HG03378 (cell line): ENCODE results near the gene DPYD.
A peak's percentile ranks its signal among the peaks of the same experiment; 100 is the strongest.
"Not testable (repeated sequence)": the region's sequence is repeated elsewhere in the genome, so short reads cannot be mapped to it uniquely, and the experiment has no call there.

Experiments used
- ATAC-seq: cut with Tn5 transposase; IDR thresholded peaks from one replicate; pipeline ENCODE4 v1.9.1; 2021; ENCODE audit warnings: mild to moderate bottlenecking, moderate library complexity; ENCODE audit not compliant: unreplicated experiment

DPYD gene

DNA sequence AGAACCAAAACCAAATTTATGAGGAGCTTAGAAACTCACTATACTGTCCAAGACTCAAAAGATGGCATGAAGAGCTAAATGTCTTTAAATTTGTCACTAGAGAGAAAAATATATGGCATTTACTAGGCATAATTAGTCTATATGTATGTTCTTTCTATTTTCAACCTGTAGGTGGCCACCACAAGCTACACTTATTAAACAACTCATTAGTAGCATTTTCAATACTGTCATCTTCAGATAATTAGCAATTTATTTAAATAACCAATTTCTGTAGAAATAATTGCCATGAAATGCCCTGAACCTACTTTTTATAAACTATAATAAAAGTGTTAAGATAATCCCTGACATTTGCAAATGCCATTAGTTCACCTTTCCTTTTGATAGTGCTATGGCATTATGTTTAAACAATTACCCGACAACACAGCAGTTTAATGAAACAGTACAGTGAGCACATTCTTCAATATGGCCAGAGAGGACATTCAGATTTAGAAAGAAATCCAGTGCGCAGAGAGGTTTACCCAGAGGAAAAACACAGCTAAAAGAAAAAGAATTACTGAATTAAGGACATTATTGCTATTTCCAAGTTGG, 676.8 kb downstream of the DPYD start:
- ATAC-seq: peak; percentile 85

DNA sequence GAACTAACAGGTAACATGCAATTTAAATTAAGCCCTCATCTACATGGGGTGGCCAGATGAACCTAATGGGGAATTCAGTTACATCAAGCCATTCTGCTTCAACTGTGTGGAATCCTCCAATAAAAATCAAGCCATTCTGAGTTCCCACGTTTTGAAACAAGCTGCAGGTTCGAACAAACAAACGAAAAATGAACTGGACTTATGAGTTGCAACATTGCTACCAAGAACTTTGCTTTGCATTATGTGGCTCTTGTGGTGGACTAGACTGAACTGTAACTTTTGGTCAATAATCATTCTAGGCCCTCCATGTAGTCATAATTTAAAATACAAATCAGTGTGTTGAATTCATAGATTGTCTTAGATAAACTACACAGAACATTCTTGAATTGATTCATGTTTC, 682.0 kb downstream of the DPYD start:
- no peak for ATAC-seq

DNA sequence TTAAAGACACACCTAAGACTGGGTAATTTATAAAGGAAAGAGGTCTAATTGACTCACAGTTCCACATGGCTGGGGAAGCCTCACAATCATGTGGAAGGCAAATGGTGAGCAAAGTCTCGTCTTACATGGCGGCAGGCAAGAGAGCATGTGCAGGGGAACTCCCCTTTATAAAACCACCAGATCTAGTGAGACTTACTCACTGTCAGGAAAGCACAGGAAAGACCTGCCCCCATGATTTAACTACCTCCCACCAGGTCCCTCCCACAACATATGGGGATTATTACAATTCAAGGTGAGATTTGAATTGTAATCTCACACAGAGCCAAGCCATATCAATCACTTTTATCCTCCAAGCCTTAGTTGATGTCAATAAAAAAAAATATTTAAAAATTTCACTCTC, 689.5 kb downstream of the DPYD start:
- not testable (repeated sequence) for ATAC-seq

DNA sequence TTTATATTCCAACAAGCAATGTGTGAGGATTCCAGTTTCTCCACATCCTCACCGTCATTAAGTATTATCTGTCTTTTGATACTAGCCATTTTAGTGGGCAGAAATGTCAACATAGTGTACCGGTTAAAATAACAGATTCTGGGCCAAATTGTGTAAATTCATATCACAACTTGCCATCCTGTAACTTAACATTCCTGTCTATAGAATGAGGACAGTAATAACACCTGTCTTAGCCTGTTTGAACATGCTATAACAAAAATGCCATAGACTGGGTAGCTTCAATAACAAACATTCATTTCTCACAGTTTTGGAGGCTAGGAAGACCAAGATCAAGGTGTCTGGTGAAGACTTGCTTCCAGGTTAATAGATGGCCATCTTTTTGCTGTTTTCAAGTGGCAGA, 708.2 kb downstream of the DPYD start:
- no peak for ATAC-seq

DNA sequence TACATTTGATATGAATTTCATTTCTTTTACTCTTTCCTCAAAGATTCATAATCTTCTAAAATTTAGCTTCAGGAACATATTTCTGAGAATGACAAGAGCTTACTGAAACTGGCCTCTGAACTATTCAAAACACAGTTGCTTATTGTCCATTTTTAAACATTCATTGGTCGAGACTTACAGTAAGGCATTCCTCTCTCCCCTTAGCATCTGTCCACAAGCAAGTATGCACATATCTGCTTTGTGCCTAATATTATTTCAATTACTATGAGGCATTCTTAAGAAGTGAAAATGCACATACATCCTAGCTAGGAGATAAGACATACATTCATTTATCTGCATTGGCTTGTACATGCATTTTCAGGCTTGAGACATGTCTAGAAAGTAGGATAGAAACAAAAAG, 710.5 kb downstream of the DPYD start:
- no peak for ATAC-seq

DNA sequence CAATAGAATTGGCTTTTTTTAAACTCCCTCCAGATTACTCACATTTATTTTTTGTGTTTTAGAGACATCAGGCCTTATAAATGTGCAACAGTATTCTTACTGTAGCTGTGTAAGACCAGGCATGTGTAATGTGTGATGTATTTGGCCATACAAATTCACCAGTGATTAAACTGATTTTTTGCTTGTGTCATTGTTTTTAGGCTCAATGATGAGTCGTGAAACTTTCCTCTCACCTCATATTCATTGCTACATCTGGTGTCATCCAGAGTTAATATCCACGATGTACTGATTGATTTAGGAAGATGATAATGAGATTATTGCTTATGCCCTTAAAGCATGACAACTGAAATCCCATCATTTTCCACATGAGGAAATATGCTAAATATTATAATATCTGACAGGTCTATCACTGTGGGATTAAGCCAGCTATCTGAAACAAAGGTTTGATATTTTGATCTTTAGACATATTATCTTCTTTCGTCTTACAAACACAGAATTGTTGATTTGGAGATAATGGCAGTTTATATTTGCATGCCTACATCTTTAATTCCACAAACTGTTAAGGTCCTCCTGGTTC, 711.4 kb downstream of the DPYD start:
- no peak for ATAC-seq

DNA sequence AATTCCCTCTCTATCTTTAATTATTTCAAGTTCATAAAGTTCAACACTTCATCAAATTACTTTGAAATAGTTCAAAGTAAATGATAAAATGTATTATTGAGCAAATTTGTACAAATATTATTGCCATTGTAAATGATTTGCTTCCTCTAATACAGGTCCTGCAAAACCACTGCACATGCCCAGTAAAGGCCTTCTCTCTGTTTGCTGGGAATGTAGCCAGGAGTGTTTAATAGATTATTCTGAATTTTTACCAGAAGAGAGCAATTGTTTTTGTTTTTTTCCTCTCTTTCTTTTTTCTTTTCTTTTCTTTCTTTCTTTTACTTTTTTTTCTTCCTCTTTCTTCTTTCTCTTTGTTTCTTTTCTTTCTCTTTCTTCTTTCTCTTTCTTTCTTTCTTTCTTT, 713.0 kb downstream of the DPYD start:
- no peak for ATAC-seq

DNA sequence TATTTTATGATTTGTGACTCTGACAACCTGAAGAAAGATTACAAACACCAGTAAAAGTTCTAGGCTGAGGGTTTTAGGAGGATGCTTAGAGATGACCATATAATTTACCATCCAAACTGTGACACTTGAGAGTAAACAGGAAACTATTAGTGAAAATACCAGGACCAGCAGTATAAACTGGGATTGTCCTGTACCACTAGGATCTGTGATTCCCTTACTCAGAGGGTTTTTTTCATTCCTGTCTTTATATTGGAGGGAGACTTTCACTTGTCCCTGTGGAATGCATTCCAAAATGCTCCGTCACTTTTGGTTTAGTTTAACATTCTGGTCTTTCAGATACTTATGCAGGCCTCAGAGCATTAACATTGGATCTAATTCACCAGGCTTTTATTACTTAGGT, 716.4 kb downstream of the DPYD start:
- no peak for ATAC-seq

DNA sequence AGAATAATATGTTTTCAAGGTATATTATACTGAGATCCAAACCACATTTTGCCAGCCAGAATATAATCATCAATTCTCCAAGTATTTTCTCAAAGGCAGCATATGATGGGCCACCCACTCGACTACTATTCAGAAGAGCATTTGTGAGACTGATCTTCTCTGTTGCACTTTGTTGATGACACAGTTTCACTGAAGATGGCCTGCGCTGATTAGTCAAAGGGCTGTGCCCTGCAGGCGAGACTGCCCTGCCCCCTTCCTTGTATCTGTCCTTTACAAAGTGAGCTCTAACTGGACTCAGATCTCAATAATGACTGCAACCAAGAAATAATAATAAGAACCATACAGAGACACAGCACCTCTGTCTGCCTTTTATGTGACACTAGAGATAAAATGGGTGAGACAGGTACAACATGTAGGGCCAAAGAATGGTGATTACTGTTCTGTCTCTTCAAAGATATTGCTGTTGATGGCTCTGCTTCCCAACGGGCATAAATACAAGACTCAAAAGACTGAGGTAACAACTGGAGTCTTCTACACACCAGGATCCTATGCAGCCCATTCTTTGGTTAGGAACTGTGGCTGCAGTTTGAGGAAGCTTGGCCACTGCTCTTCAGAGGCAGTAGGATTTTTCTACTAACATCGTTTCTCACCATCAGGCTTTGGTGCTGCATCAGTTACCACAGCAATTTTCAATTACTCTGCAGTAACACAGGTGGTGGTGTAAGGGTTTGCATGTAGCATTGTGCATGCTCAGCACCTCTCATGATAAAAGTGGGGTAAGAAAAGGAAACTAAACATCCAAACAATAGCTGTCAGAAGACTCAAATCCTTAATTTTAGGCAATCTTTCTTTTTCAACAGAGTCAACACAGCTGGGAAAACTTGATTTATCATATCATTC, 718.1 kb downstream of the DPYD start:
- ATAC-seq: no peak

DNA sequence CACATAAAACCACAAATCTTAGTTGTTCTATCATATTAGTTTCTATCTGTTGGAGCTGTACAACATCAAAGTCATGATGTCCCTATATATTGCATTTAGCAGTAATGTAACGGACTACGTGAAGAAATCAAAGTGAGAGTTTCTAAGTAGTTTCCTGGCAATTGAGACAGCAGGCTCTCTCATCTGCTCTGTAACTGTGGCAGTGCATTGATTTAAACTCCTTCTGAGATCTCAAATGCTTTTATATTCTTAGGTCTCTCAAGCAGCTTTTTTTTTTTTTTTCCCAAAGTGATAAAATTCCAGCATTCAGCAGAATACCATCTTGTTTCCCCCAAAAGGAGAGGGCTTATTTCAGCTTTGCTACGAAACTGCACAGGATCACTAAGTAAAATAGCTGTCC, 719.2 kb downstream of the DPYD start:
- ATAC-seq: no peak

DNA sequence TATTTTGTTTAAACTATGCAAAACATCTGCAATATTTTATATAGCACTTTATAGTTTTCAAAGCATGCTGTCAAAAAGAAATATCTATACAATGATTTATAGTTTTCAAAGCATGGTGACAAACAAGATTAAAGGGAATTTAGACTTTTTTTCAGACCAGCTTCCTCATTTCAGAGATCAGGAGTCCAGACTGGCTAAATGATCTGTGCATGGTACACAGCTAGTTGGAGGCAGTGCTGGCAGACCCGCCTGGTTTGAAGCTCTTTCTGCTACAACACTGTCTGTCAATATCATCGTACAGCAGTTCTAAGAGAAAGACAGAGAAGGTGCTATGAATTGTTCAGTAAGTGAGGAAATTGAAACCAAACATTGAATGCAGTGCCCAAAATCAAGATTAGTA, 720.2 kb downstream of the DPYD start:
- ATAC-seq: no peak

DNA sequence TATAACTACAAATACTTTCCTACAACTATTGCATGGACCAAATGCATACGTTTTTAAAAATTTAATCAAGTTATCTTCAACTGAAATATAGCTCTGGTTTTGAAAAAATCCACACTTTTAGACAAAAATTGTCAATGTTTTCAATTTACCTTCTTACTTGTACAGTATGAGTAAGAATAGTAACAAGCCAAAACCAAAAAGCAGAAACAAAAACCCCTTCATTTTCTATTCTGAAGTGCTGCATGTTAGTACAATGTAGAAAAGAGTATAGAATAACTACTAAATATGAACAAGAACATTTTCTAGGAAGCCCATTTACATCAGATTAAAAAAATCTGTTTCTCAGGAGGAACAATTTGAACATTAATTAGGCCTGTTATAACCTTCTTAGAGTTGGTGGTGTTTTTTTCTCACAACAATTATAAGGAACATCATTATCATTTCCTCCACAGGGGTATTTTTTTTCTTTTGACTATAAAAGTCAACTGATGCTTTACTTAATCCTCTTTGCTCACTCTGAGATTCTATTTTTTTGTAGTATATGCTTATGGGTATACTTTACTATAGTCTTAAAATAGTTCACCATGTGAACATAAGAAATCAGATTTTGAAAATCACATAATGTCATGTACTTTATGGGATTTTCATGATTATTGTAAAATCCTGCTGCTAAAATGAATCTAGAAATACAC, 723.9 kb downstream of the DPYD start:
- no peak for ATAC-seq

DNA sequence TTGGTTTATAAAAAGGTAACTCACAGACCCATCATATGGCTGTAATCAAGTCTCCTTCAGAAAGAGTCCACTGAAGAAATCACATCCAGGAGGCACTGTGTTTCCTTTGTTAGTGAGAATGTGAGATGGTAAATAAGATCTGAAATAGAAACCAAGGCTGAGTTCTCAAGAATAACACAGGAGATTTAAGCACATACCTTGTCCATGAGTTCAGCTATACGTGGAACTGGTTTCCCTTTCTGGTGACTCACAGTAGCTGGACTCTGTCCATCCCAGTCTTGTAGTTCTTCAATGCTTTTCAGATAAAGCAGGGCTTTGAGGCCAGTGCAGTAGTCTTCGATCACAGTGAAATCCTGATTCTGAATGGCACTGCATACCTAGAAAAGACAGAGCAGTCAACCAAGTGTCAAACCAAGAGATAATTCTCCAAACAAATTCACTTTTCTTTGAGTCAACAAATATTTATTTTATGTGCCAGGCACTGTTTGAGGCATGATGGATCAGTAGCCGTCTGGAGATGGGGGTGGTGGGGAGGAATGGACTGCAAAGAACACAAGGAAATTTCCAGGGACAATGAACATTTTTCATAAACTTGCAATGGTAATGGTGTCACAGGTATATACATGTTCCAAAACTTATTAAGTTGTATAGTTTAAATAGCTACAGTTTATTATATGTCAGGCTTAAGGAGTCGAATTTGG, 727.8 kb downstream of the DPYD start:
- no peak for ATAC-seq

DNA sequence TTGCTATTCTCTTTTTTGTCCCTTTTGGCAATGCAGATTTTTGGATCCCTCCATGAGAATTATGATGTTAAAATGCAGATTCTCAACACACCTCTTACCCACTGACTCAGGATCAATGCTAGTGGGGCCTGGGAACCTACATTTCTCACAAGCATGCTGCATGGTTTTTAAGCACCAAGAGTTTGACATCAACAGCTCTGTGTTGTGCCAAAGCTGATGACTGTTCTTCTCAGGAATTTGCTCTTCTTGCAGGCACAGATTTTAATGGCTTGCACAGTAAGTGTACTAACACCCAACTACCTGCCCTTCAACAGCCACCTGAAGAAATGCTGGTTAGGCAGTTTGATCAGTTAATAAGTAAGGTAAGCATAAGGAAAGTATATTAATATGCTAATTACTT, 730.5 kb downstream of the DPYD start:
- no peak for ATAC-seq

DNA sequence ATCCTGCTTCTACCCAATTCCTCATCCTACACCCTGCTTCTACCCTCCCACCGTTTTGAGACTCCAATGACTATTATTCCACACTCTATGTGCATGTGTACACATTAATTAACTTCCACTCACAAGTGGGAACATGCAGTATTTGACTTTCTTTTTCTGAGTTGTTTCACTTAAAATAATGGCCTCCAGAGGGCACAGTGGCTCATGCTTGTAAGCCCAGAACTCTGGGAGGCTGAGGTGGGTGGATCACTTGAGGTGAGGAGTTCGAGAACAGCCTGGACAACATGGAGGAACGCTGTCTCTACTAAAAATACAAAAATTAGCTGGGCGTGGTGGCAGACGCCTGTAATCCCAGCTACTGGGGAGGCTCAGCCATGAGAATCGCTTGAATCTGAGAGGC, 734.5 kb downstream of the DPYD start:
- no peak for ATAC-seq

DNA sequence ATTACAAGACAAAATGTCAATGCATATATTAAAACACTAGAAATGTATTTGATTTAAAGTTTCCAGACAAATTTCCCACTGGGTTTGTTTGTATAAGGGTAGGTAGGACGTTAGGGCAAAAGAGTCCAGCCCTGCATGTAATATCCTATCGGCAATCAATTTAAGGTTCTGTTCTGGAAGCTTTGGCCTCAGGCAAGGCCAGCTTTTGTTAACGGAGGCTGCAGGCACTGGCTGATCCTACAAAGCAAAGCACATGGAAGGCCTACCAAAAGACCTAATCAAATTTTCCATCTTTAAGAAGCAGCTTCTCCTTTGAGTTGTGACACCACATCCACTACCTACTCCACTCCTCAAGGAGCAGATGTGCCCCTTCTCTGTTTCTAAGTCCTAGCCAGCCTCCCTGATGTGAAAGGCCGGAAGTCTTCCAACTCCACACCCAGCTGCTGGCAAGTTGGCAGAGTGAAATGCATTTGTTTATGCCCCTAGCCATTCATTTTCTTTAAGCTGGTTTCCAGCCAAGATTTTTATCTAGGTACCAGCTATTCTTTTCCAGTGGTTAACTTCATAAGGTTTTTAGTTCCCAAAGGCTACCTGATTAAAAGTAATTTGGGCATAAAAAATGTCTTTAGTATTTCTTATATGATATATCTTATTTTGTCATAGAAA, 746.7 kb downstream of the DPYD start:
- no peak for ATAC-seq

DNA sequence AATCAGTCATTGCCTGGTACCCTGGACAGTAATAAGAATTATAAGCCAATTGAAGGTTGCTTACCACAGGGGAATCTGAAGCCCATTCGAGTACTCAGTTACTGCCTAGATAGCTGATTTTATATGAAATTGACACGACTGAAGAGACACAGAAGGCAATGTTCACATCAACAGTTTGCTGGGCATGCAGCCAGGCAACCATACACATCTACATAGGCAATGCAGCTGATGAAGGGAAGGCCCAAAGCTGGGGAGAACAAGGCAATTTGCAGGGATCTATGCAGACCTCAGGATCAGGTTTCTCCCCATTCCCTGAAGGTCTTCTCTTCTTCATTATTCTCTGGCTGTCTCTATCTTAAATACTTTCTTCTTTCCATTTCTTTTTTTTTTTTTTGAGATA, 750.5 kb downstream of the DPYD start:
- ATAC-seq: no peak

DNA sequence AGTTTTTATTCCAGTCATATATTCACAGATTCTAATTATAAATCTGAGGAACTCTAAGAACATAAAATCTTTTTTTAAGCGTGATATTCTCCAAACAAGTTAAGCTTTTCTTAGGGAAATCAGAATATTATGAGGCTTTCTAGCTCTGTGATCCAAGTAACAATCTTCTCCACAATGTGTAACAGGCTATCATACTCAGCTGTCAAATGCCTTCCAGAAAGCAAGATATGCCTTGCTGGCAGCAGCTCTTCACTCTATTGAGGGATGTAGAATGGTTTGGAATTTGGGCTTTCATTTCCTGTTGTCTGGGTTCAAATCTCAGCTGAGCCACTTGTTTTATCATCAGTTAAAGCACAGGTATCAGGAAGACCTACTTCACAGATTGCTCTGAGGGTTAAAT, 752.8 kb downstream of the DPYD start:
- ATAC-seq: no peak

DNA sequence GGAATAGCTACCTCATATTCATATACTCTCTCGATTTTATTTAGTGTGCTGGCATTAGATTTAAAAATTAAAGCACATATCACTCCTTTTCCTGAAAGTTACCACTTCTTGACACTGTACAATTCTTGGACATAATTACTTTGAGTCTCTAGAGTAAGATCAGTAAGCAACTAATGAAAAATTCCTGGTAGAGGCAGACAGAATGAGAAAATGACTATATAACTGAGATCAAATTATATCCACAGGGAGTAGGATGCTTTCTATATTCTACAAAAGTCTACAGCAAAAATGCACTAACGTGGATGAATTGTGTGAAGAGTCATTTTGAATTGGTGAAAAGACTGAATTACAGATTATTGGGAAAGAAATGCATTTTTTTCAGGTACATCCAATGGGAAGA, 753.6 kb downstream of the DPYD start:
- no peak for ATAC-seq

DNA sequence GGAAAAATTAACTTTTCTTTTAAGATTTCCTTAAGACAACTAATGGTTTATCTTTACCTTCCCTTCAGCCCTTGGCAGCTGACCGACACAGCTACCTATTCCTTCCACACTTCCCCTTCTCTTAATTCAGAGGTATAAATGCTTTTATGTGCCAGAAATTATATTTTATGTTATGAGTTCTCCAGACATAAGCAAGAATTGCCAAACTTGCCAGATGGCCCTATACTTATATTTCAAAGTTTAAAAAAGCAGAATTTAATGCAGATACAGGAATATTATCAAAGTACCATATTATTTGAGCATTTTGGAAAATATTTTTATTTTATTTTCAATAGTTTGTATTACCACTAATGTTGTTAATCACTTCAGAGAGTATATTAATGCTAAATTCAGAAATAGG, 754.2 kb downstream of the DPYD start:
- no peak for ATAC-seq

DNA sequence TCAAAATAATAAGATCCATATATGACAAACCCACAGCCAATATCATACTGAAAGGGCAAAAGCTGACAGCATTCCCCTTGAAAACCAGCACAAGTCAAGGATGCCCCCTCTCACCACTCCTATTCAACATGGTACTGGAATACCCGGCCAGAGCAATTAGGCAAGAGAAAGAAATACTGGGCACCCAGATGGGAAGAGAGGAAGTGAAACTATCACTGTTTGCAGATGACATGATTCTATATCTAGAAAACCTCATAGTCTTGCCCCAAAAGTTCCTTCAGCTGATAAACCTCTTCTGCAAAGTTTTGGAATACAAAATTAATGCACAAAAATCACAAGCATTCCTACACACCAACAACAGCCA, 756.6 kb downstream of the DPYD start:
- ATAC-seq: peak; percentile 46
